Liver (tissue), 9 donors: ENCODE measurements around the gene ADGRD1. TPM values are rescaled to one million over a fixed set of nuclear protein-coding genes. Genes with fewer than 3 reads are reported as not detected.

Source experiments
- DNase-seq: peaks from one replicate; pipeline ENCODE4 v3.0.0-alpha.2; 2017; ENCODE audit warnings: low spot score
- H3K27ac ChIP-seq, 2 donors: one replicate each; pipeline ENCODE4 v1.7.0; 2013; ENCODE audit warnings: inconsistent platforms in 2 of 2, low read length in 2 of 2, control low read depth in 1 of 2, low read depth in 1 of 2, mild to moderate bottlenecking in 1 of 2
- H3K27me3 ChIP-seq, 4 donors: one replicate each; pipeline versions ENCODE4 v1.6.1 to v1.7.0; 2013; ENCODE audit warnings: low read length in 3 of 4, inconsistent platforms in 1 of 4, mild to moderate bottlenecking in 1 of 4, moderate library complexity in 1 of 4; ENCODE audit not compliant: control insufficient read depth in 4 of 4, insufficient read depth in 4 of 4
- H3K36me3 ChIP-seq, 4 donors: one replicate each; pipeline versions ENCODE4 v1.6.1 to v1.7.0; 2013; ENCODE audit warnings: low read length in 3 of 4, mild to moderate bottlenecking in 3 of 4, low read depth in 1 of 4, moderate library complexity in 1 of 4; ENCODE audit not compliant: control insufficient read depth in 4 of 4, insufficient read depth in 3 of 4
- H3K4me1 ChIP-seq, 4 donors: one replicate each; pipeline versions ENCODE4 v1.6.1 to v1.7.0; 2013; ENCODE audit warnings: low read length in 3 of 4, mild to moderate bottlenecking in 3 of 4, moderate library complexity in 1 of 4; ENCODE audit not compliant: control insufficient read depth in 4 of 4, insufficient read depth in 4 of 4
- H3K4me3 ChIP-seq, 3 donors: one replicate each; pipeline versions ENCODE4 v1.6.1 to v1.7.0; 2013; ENCODE audit warnings: low read length in 3 of 3, control low read depth in 1 of 3, low read depth in 1 of 3, mild to moderate bottlenecking in 1 of 3
- H3K9ac ChIP-seq, 2 donors: one replicate each; pipeline ENCODE4 v1.7.0; 2013; ENCODE audit warnings: low read length in 2 of 2, mild to moderate bottlenecking in 2 of 2, moderate library complexity in 2 of 2, control low read depth in 1 of 2, low read depth in 1 of 2
- H3K9me3 ChIP-seq, 4 donors: one replicate each; pipeline versions ENCODE4 v1.6.1 to v1.7.0; 2013; ENCODE audit warnings: low read length in 3 of 4; ENCODE audit not compliant: control insufficient read depth in 4 of 4
- CTCF ChIP-seq: fragments of 150-350 bp; IDR thresholded peaks from 2 replicates; pipeline ENCODE4 v1.5.1; 2017; ENCODE audit warnings: improper control_type of control experiment, low read depth, low read length; ENCODE audit not compliant: missing input control
- EGR1 ChIP-seq, 2 donors: IDR thresholded peaks; 2 replicates each; pipeline ENCODE4 v1.6.1; 2016 to 2018; ENCODE audit warnings: antibody characterized with exemption in 2 of 2, low read depth in 2 of 2
- FOXA1 ChIP-seq: IDR thresholded peaks from 2 replicates; pipeline ENCODE4 v1.6.1; 2016; ENCODE audit warnings: antibody characterized with exemption
- FOXA2 ChIP-seq: IDR thresholded peaks from 2 replicates; pipeline ENCODE4 v1.6.1; 2016; ENCODE audit warnings: antibody characterized with exemption
- GABPA ChIP-seq, 2 donors: IDR thresholded peaks in 1 of 2; conservative IDR thresholded peaks in 1 of 2; 2 replicates each; pipeline ENCODE4 v1.6.1; 2016; ENCODE audit warnings: antibody characterized with exemption in 2 of 2, mild to moderate bottlenecking in 1 of 2, moderate library complexity in 1 of 2
- HNF4A ChIP-seq, 2 donors: conservative IDR thresholded peaks; 2 replicates each; pipeline ENCODE4 v1.6.1; 2016; ENCODE audit warnings: antibody characterized with exemption in 2 of 2, mild to moderate bottlenecking in 2 of 2
- HNF4G ChIP-seq: IDR thresholded peaks from 2 replicates; pipeline ENCODE4 v1.6.1; 2016; ENCODE audit warnings: antibody characterized with exemption
- JUND ChIP-seq, 2 donors: IDR thresholded peaks; 2 replicates each; pipeline ENCODE4 v1.6.1; 2016; ENCODE audit warnings: antibody characterized with exemption in 2 of 2
- RAD21 ChIP-seq, 2 donors: IDR thresholded peaks; 2 replicates each; pipeline ENCODE4 v1.6.1; 2016; ENCODE audit warnings: antibody characterized with exemption in 2 of 2, mild to moderate bottlenecking in 2 of 2
- REST ChIP-seq: IDR thresholded peaks from 2 replicates; pipeline ENCODE4 v1.6.1; 2016; ENCODE audit warnings: antibody characterized with exemption, mild to moderate bottlenecking
- RXRA ChIP-seq, 2 donors: IDR thresholded peaks; 2 replicates each; pipeline ENCODE4 v1.6.1; 2017 to 2018; ENCODE audit warnings: antibody characterized with exemption in 2 of 2, mild to moderate bottlenecking in 1 of 2
- SP1 ChIP-seq: IDR thresholded peaks from 2 replicates; pipeline ENCODE4 v1.6.1; 2018; ENCODE audit warnings: antibody characterized with exemption, mild to moderate bottlenecking
- TAF1 ChIP-seq: conservative IDR thresholded peaks from 2 replicates; pipeline ENCODE4 v1.6.1; 2016; ENCODE audit warnings: antibody characterized with exemption, mild to moderate bottlenecking
- YY1 ChIP-seq: IDR thresholded peaks from 2 replicates; pipeline ENCODE4 v1.6.1; 2016; ENCODE audit warnings: antibody characterized with exemption, mild to moderate bottlenecking
- ZBTB33 ChIP-seq: IDR thresholded peaks from 2 replicates; pipeline ENCODE4 v1.6.1; 2016; ENCODE audit warnings: antibody characterized with exemption
- WGBS: extraction: QIAGEN DNeasy Blood & Tissue Kit; methylation state at CpG from one replicate; pipeline ENCODE4 v1.1.7; 2013; 5-methylcytosine and 5-hydroxymethylcytosine counted together
- polyA plus RNA-seq, 2 donors: library from polyadenylated mRNA; stranded (reverse) in 1 of 2; unstranded in 1 of 2; fragments of 200-250 nt in 1 of 2; fragments of >200 nt in 1 of 2; fragmentation: Nextera tagmentation in 1 of 2; extraction: Ambion mirVana in 1 of 2; gene quantifications; one replicate each; pipeline versions ENCODE4 v1.2.1 to v1.2.3, GENCODE V29; 2013 to 2015
- total RNA-seq, 2 donors: library from RNA; depleted of rRNA; stranded (reverse); fragments of >200 nt; gene quantifications; one replicate each; pipeline ENCODE4 v1.2.3, GENCODE V29; 2014
- donor health status: healthy.
- donor health status: healthy.
- donor health status: healthy.
- donor health status: healthy.
- donor health status: healthy.

Gene ADGRD1
- total and polyA plus RNA-seq, 4 donors = 2.7 to 7.1 (median 4.6) TPM

GRCh38 chr12:130983328-130984017 is 29.8 kb downstream of the ADGRD1 start:
- no peaks in the 10 kb centered on the region for H3K9me3 ChIP-seq
- H3K4me1 ChIP-seq = no peaks in the 10 kb centered on the region
- TF ChIP-seq RAD21 (IDR thresholded peaks at IDR 0.05) (no peak), TAF1 (no peak), JUND (IDR thresholded peaks at IDR 0.05) (no peak), ZBTB33 (no peak), REST (no peak), YY1 (no peak), SP1 (no peak)
- DNase-seq = no peak
- H3K4me3 ChIP-seq = no peak overlapping the region
- no peaks in the 10 kb centered on the region for H3K36me3 ChIP-seq
- H3K27me3 ChIP-seq = no peaks in the 10 kb centered on the region
- no peak overlapping the region for H3K9ac ChIP-seq
- WGBS = 60% methylated on average over 7 of the region's 7 CpGs
- H3K27ac ChIP-seq = no peak overlapping the region

GRCh38 chr12:130984183-130985058 is 30.7 kb downstream of the ADGRD1 start:
- no peaks in the 10 kb centered on the region for H3K36me3 ChIP-seq
- no peak for DNase-seq
- no peak overlapping the region for H3K9ac ChIP-seq
- H3K4me1 ChIP-seq = no peaks in the 10 kb centered on the region
- 89% methylated on average over 12 of the region's 12 CpGs for WGBS
- H3K27ac ChIP-seq = no peak overlapping the region
- H3K27me3 ChIP-seq = no peaks in the 10 kb centered on the region
- H3K4me3 ChIP-seq = no peak overlapping the region
- H3K9me3 ChIP-seq = no peaks in the 10 kb centered on the region
- TF ChIP-seq REST (no peak), FOXA1 (no peak), HNF4G (no peak), HNF4A (conservative IDR thresholded peaks at IDR 0.05) (peak; percentile 64 to 80), GABPA (IDR thresholded peaks at IDR 0.05 in 1 of 2, conservative IDR thresholded peaks at IDR 0.05 in 1 of 2) (no peak), EGR1 (IDR thresholded peaks at IDR 0.05; ENCODE audit: low read depth in 2 of 2) (no peak), CTCF (no peak), FOXA2 (no peak), TAF1 (no peak), SP1 (peak; percentile 10), ZBTB33 (no peak), RXRA (IDR thresholded peaks at IDR 0.05) (peak in 1 of 2 donors; percentile 20), YY1 (no peak)
